ENCODE measurements around the gene CCDC177.

Gene CCDC177

GRCh38 chr14:69574263-69574953 is at the start of gene CCDC177:
Gene CCDC177 (minus strand): TSS chr14:69574871. CDS start chr14:69573622, 1,249 bp downstream.
- DNase-seq = peak; percentile 62

GRCh38 chr14:69624136-69624535 is 49.5 kb upstream of the CCDC177 start:
- no peak for DNase-seq

GRCh38 chr14:69620981-69621380 is 46.3 kb upstream of the CCDC177 start:
- DNase-seq = no peak

GRCh38 chr14:69620211-69620611 is 45.5 kb upstream of the CCDC177 start:
- no peak for DNase-seq

GRCh38 chr14:69619012-69619411 is 44.3 kb upstream of the CCDC177 start:
- no peak for DNase-seq

- no peak for DNase-seq
Measured at GRCh38 chr14:69617796-69618195, 43.1 kb upstream of the CCDC177 start.

- DNase-seq = no peak
Measured at GRCh38 chr14:69616408-69616773, 41.7 kb upstream of the CCDC177 start.

GRCh38 chr14:69615496-69616407 is 41.1 kb upstream of the CCDC177 start:
- DNase-seq = peak; percentile 30

- no peak for DNase-seq
Measured at GRCh38 chr14:69615121-69615495, 40.4 kb upstream of the CCDC177 start.

- no peak for DNase-seq
Measured at GRCh38 chr14:69614592-69614991, 39.9 kb upstream of the CCDC177 start.

- no peak for DNase-seq
Measured at GRCh38 chr14:69613312-69614073, 38.8 kb upstream of the CCDC177 start.

- no peak for DNase-seq
Measured at GRCh38 chr14:69612783-69613130, 38.1 kb upstream of the CCDC177 start.

- DNase-seq = peak; percentile 46
Measured at GRCh38 chr14:69612014-69612782, 37.5 kb upstream of the CCDC177 start.

- peak; percentile 86 for DNase-seq
Measured at GRCh38 chr14:69611172-69612013, 36.7 kb upstream of the CCDC177 start, which contains the start of gene SUSD6. Gene SUSD6 (plus strand): TSS chr14:69611596. CDS start chr14:69658593, 46,997 bp downstream.

- no peak for DNase-seq
Measured at GRCh38 chr14:69610874-69611171, 36.2 kb upstream of the CCDC177 start.

GRCh38 chr14:69610020-69610873 is 35.6 kb upstream of the CCDC177 start:
- no peak for DNase-seq

- DNase-seq = no peak
Measured at GRCh38 chr14:69606258-69607184, 31.9 kb upstream of the CCDC177 start.

- DNase-seq = no peak
Measured at GRCh38 chr14:69605738-69606137, 31.1 kb upstream of the CCDC177 start.

- DNase-seq = no peak
Measured at GRCh38 chr14:69600304-69600891, 25.7 kb upstream of the CCDC177 start.
